ENCODE data around the gene STX1B. TPM values are rescaled to one million over a fixed set of nuclear protein-coding genes. Genes with fewer than 3 reads are reported as not detected.
"Not testable (repeated sequence)": the region's sequence is repeated elsewhere in the genome, so short reads cannot be mapped to it uniquely, and the experiment has no call there.

The STX1B gene
- total and polyA plus RNA-seq, 8 donors, result 0.16 to 2.4 (median 0.80) TPM

- 87 to 89% methylated on average over 35 to 38 of the region's 38 CpGs for WGBS, 2 donors
- H3K4me1 ChIP-seq, result peaks cover 0 to 12% (median 4%) of the 10 kb centered on the region in 3 donors
- H3K9me3 ChIP-seq, result no peaks in the 10 kb centered on the region
- no peak overlapping the region for H3K4me3 ChIP-seq
- intact Hi-C loops (cut with DNase I), result no loop called here
- ATAC-seq, result no peak
- no peaks in the 10 kb centered on the region for H3K27me3 ChIP-seq
- FAIRE-seq, result no peak
- TF ChIP-seq CTCF (IDR thresholded peaks at IDR 0.05), result no peak
- no peak overlapping the region for H3K27ac ChIP-seq
- no peaks in the 10 kb centered on the region for H3K36me3 ChIP-seq
- peak in 4 of 6 donors; percentile 30 to 82 (median 60) for DNase-seq
Measured at GRCh38 chr16:30946671-30947540, 63.5 kb downstream of the STX1B start.

GRCh38 chr16:30944352-30944751 lies 66.1 kb downstream of the STX1B start:
- Histone ChIP-seq H3K27ac (no peak overlapping the region), H3K27me3 (no peaks in the 10 kb centered on the region), H3K9me3 (no peaks in the 10 kb centered on the region), H3K36me3 (no peaks in the 10 kb centered on the region), H3K4me1 (peaks cover 0 to 8% (median 4%) of the 10 kb centered on the region in 3 donors), H3K4me3 (no peak overlapping the region)
- TF ChIP-seq CTCF (IDR thresholded peaks at IDR 0.05), result no peak
- no peak for ATAC-seq
- no peak for FAIRE-seq
- intact Hi-C loops (cut with DNase I), result no loop called here
- DNase-seq, result no peak

- no peak for ATAC-seq
- H3K27ac ChIP-seq, result no peak overlapping the region
- H3K4me3 ChIP-seq, result no peak overlapping the region
Measured at GRCh38 chr16:30942426-30942806, 68.0 kb downstream of the STX1B start.

GRCh38 chr16:30941600-30942425 lies 68.6 kb downstream of the STX1B start:
- 15 to 19% methylated on average over 13 to 15 of the region's 15 CpGs for WGBS, 2 donors
- no peaks in the 10 kb centered on the region for H3K27me3 ChIP-seq
- H3K9me3 ChIP-seq, result no peaks in the 10 kb centered on the region
- intact Hi-C loops (cut with DNase I), result no loop called here
- H3K27ac ChIP-seq, result peak overlapping the region in 1 of 4 donors; percentile 13
- FAIRE-seq (no peak), DNase-seq (peak; percentile 71 to 92 (median 85)), ATAC-seq (peak; percentile 94 to 98 (median 95))
- no peaks in the 10 kb centered on the region for H3K36me3 ChIP-seq
- peaks cover 0 to 8% (median 4%) of the 10 kb centered on the region in 3 donors for H3K4me1 ChIP-seq
- H3K4me3 ChIP-seq, result no peak overlapping the region
- peak; percentile 83 to 92 (median 84) for TF ChIP-seq CTCF (IDR thresholded peaks at IDR 0.05)

More at GRCh38 chr16:30942426-30942806, 68.0 kb downstream of the STX1B start:
- no peak for FAIRE-seq
- peaks cover 0 to 8% (median 4%) of the 10 kb centered on the region in 3 donors for H3K4me1 ChIP-seq
- DNase-seq, result no peak
- no peak for TF ChIP-seq CTCF (IDR thresholded peaks at IDR 0.05)
- H3K27me3 ChIP-seq, result no peaks in the 10 kb centered on the region
- H3K36me3 ChIP-seq, result no peaks in the 10 kb centered on the region
- H3K9me3 ChIP-seq, result no peaks in the 10 kb centered on the region
- intact Hi-C loops (cut with DNase I), result no loop called here
- WGBS, 2 donors, result 39 to 47% methylated on average over 4 of the region's 4 CpGs

GRCh38 chr16:30939571-30939970 lies 70.9 kb downstream of the STX1B start:
- H3K27me3 ChIP-seq; DNase-seq; H3K27ac ChIP-seq; H3K4me1 ChIP-seq; intact Hi-C loops (cut with DNase I); FAIRE-seq; H3K4me3 ChIP-seq; H3K36me3 ChIP-seq; ATAC-seq; H3K9me3 ChIP-seq: not testable (repeated sequence)
- 91 to 92% methylated on average over 8 of the region's 8 CpGs for WGBS, 2 donors

Measured in pancreas (tissue), 10 donors.